GM13976 (cell line): ENCODE measurements around the gene ESD.

Source experiments
- DNase-seq: peaks from one replicate; pipeline ENCODE4 v3.0.0; 2012; ENCODE audit warnings: low spot score
- in situ Hi-C: fragments of 300-500 bp; cut with MboI; formaldehyde crosslinking; loops from one replicate; pipeline ENCODE4 v1.12.0; 2022; ENCODE audit warnings: low sequenced_read_pairs, mixed read lengths, inconsistent platforms; ENCODE audit not compliant: unreplicated experiment
- TF ChIP-seq, protein P1 (sequence below): IDR thresholded peaks from 2 replicates; pipeline ENCODE4 v1.5.1; 2012; ENCODE audit warnings: borderline replicate concordance, mild to moderate bottlenecking; ENCODE audit not compliant: insufficient read depth; ENCODE audit errors: extremely low read depth, missing control alignments, control extremely low read depth

The ESD gene

GRCh38 chr13:46735425-46735824 lies 61.5 kb downstream of the ESD start:
- DNase-seq, result no peak
- in situ Hi-C loops, result no loop called here
- TF ChIP-seq, protein P1, sequence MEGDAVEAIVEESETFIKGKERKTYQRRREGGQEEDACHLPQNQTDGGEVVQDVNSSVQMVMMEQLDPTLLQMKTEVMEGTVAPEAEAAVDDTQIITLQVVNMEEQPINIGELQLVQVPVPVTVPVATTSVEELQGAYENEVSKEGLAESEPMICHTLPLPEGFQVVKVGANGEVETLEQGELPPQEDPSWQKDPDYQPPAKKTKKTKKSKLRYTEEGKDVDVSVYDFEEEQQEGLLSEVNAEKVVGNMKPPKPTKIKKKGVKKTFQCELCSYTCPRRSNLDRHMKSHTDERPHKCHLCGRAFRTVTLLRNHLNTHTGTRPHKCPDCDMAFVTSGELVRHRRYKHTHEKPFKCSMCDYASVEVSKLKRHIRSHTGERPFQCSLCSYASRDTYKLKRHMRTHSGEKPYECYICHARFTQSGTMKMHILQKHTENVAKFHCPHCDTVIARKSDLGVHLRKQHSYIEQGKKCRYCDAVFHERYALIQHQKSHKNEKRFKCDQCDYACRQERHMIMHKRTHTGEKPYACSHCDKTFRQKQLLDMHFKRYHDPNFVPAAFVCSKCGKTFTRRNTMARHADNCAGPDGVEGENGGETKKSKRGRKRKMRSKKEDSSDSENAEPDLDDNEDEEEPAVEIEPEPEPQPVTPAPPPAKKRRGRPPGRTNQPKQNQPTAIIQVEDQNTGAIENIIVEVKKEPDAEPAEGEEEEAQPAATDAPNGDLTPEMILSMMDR, result no peak

DNA sequence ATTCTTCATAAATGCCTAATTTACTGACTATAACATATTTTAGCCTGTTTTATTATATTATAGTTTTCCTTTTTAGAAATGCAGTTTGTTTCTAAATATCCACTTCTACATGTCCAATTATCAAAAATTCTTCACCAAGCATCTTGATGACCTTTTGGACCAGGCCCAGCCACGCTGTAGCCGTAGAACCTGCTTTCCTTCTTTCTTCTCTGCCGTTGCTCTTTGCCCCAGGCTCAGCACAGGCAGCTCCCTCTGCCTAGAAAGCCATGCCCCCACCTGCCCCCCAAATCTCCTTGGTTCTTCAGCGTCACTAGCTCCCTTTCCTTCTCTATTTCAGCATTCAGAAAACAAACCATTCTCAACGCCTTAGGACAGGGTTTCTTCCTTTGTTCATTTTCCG lies 65.4 kb downstream of the ESD start:
- no peak for DNase-seq
- TF ChIP-seq, protein P1, result no peak
- in situ Hi-C loops, result no loop called here

GRCh38 chr13:46728777-46729176 lies 68.2 kb downstream of the ESD start:
- TF ChIP-seq, protein P1, result peak; percentile 17
- DNase-seq, result peak; percentile 20
- in situ Hi-C loops, result loop anchor here (10.0 kb wide), 1 partner anchor 234 kb away; no protein-coding TSS in a partner anchor

- TF ChIP-seq, protein P1, result no peak
- DNase-seq, result no peak
- in situ Hi-C loops, result loop anchor here (10.0 kb wide), 1 partner anchor 232 kb away; no protein-coding TSS in a partner anchor
Observed at GRCh38 chr13:46726347-46726746, 70.6 kb downstream of the ESD start.
